NK-92 (cell line): ENCODE measurements around the gene GRK6.

Source experiments
- DNase-seq: peaks from one replicate; lab custom pipeline; 2025; ENCODE audit not compliant: unreplicated experiment; lab: John Stamatoyannopoulos, UW

GRK6 gene

DNA sequence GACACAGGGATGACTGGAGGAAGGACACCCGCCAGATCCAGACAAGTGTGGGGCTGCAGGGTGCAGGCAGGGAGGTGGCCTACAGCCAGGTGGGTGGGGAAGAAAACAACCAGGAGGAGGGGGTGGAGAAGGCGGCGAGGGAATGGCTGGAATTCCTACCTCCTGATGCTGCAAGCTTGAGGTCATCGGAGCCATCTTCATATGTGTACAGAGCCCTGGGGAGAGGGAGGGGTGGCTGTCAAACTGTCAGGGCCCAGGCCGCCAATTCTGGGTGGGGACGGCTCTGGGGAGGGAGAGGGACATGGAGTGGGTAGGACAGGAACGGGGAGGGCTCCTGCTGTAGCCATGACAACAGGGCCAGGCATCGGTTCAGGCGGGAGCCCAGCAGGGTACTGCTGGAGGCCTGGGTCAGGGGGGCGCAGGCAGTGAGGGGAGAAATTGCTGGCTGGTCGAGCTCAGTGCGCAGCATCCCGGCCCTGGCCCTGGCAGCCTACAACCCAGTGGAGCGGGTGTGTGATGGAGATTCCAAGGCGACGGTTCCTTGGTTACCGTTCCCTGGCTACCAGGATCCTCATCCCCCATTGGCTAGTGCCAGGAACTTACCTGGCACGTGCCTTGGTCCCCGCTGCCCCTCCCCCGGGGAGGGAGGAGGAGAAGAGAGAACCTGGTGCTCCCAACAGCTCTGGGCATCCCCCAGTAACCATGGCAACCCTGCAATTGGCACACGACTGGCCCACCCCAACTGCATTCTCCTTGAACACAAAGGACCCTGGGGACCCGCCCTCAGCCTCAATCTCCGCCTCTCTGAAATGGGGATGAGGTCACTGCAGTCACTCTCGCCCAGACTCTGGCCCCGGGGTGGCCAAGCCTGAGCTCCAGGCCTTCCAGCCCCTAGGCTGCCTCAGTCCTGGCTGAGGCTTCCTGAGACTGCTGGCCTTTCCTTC lies 42.5 kb downstream of the GRK6 start:
- DNase-seq = no peak

DNA sequence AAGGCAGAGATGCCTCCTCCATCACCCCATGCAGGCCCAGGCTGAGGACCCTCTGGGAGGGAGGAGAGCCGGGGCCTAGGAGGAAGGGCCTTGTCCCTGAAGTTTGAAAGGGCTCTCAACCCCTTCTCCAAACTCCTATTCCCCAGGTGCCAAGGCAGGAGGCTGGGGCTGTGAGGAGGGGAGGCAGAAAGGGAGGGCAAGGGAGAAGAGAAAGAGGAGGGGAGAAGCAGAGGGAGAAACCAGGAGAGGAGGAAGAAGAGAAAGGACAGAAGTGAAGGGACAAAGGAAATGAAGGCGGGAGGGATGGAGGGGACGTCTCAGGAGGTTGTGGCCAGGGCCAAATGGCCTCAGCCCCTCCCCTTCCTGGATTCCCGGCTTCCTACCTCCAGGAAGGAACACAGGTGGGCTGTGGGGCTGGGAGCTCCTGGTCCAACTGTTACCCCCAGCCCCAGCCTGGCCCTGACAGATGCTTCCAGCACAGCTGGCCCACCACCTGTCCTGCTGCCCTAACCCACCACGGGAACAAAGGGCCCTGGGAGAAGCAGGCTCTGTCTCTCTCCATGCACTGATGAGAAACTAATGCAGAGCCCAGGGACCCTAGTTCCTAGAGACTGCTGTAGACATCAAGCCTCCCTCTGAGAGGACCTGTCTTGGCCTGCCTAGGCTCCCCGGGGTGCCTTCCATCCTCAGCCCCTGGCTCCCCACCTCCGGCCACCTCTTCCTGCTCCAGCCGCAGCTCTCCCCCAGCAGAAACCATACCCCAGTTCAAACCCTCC lies 43.5 kb downstream of the GRK6 start:
- DNase-seq = no peak

DNA sequence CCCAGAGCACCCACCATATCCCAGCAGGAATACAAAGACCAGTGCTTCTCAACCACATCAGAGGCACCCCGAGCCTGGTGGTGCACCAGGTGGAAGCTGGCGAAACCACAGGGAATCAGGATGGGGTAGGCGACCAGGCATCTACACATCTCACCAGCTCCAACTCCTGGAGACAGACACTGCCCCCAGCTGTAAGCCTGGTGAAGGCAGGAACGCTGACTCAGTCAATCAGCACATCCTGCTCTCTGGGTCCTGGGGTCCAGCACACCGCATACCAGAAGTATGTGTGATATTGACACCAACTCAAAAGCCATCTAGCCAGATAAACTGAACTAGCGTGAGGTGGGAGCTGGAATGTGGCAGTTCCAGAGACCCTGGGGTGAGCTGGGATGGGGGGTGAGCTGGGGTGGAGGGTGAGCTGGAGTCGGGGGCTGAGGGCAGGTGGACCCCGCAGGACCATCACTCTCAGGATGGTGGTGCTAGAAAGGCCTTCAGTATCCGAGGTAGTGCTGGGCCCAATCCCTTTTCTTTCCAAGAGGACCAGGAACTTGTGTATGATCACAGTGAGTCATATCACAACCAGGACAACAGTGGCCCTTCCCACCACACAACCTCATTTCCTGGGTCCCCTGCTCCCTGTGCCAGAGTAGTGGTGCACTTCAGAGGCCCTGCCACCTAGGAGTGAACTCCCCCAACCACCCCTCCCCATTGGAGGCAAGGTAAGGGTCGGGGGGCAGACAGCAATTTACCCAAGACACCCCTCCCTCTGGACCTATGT lies 44.5 kb downstream of the GRK6 start:
- no peak for DNase-seq

DNA sequence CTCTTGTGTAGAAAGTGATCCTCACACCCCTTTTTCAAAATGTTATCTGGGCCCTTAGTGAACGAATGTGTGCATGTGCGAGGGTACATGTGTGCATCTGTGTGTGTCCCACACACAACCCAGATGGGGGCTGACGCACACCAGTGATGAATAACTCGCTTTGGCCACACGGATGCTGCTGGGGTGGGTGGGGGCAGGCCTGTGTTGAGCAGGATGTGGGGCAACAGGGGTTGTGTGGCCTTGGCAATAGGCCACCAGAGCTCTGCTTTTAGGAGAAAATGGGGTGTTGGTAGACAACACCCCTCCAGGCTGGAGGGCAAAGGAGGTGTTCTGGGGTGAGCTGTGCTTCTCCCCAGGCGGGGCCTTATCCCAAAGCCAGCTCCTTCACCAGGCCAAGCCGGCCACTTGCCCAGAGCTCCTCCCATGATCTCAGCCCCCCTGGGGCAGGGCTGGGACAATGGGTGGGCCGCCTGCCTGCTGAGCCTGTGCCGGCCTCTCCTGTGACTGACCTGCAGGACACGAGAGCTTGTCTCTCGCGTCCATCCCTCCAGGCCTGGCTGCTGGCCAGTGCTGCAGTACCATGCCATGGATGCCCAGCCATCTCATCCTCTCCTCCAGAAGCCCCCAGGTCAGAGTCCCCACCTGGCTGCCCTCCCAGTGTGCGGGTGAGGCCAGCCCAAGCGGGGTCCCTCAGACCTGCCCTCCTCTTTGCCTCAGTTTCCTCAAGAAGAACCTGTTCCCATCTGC lies 45.3 kb downstream of the GRK6 start:
- no peak for DNase-seq

DNA sequence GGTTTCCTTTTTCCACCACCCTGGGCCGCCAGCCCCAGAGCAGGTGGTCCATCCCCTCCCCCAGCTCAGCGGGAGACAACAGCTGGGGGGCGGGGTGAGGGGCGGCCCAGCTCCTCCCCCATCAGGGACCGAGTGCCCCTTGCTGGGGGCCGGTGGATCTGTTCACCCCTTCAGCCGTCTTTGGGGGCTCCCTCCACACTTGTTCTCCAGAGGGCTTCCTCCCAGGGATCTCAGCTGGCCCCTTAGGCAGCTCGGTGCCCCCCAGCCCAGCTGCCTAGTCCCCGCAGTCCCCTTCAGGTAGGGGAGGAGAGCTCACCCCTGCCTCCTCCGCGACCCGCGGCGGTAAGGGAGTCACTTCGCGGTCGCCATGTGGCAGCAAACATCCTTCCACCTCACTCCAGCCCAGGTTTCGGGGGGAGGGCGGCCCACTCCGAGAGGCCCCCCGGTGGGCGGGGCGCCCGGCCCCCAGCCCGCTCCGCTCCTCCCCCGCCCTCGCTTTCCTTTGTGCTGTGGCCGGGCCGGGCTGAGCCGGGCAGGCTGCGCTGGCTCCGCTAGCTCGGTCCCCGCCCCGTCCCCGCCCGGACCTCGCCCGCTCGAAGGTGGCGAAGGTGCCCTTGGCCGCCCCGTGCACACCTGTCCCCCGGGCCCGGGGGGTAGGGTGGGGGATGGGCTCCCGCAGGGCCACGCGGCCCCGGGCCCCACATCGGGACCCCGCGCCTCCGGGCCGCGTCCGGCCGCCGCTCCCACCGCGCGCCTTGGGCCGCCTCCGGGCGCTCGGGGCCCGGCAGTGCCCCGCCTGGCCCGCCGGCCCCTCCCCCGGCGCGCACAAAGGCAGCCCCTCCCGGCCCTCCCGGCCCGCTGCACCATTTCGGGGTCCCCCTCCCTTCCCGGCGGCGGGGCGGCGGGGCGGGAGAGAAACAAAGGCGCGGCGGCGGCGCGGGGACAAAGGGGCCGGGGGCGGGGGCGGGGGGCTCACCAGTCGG lies 46.3 kb downstream of the GRK6 start:
- DNase-seq = no peak

DNA sequence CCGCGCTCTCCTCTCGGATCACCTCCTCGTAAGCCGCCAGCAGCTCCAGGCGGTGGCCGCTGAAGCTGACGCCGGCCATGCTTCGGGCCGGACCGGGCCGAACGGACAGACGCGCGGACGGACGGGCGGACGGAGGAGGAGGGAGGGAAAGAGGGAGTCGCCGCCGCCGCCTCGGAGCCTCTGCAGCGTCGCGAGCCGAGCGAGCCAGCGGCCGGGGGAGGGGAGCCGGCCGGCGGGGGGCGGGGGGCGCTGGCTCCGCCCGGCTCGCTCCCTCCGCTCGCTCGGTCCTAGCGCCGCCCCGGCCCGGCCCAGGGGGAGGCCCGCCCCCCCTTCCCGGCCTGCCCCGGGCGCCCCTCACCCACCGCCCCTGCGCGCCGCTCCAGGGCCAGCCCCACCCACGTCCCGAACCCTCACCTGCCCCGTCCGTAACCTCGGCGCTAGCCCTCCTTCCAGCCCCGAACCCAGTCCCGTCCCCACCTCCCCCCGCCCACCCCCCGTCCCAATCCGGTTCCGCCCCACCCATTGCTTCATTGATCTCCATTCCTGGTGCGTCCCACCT lies 47.0 kb downstream of the GRK6 start, which contains the start of gene DBN1:
Gene DBN1 (minus strand): TSS at position 192 of the 559 bp plus-strand sequence. CDS start 113 bp downstream, at position 79.
- DNase-seq = no peak

DNA sequence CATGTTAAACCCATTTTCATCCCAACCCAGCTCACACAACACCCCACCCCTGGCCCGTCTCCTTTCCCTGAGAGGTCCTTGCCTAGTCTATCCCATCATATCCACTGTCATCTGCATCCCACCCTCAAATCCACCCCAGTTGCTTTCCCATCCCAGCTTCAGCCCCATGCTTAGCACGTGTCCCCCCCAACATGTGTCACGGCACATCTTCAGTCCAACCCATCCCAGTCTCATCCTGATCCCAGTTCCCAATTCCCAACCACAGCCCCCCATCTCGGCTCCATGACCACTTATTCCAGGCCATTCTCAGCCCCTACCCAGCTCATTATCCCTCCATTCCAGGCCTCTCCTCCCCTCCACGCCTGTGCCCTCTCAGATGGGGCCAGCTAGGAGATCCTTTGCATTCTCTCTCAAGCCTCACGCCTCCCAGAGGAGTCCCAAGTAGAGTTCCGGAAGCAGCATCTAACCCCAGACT lies 47.6 kb downstream of the GRK6 start:
- no peak for DNase-seq

DNA sequence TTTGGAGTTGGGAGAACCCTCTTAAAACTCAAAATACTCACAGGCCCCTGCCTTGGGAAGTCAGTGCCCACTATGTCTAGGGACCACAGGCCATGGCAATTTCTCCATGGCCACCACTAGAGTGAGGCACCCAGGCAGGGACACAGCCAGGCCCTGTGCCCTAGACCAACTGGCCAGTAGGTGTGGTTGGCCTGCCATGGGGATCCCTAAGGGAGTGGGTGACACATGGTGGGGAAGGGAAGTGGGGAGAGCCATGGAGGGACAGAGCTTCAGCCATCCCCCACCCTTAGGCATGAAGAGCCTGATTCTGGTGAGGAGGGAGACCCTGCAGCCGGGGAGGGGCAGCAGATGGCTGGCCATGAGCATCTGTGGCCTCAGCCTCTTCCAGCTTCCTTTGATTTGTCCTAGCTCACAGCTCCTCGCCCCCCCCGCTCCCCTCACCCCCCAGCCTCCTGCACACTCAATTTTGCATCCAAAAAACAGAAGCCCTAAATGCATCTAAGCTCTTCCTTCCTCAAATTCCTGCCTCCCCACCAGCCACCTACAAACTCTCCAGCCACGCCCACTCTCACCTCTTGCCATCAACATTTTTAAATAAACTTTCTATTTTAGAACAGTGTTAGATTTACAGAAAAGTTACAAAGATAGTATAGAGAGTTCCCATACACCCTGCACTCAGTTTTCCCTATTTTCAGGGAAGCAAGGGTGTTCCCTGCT lies 48.5 kb downstream of the GRK6 start:
- DNase-seq = no peak

DNA sequence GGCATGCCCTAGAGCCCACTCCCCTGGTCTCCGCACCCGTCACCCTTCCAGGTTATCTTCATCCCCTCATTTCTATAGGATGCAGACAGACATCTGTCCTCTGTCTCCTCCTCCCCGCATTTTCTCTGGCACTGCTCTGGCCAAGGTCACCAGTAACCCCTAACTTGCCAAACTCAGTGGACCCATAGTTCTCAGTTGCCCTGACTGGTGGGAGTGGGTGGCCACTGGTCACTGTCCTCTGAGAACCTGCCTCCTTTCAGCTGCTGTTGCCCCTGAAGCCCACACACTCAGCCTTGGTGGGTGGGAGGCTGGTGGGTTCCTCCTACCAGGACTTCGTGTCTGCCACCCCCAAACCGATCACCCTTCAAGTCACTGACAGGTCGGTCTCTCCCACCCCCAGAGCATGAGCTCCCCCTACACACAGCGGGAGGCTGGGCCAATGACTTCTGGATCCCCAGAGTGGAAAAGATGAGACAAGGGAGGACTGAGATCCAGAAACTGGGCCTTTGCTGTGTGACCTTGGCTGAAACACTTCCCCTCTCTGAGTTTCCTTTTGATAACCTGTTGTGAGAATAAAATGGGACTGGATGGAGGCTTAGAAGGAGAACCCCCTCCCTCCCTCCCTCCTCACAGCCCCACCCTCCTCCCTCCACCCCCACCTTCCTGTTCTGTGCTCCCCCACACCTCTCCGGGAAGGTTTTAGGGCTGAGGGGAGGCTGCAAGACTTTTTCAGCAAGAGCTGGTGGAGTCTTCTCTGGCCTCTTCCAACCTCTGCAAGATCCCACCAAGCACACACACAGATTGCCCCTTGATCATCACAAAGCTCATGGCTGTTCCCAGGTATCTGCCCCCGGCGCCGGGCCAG lies 49.3 kb downstream of the GRK6 start:
- no peak for DNase-seq

DNA sequence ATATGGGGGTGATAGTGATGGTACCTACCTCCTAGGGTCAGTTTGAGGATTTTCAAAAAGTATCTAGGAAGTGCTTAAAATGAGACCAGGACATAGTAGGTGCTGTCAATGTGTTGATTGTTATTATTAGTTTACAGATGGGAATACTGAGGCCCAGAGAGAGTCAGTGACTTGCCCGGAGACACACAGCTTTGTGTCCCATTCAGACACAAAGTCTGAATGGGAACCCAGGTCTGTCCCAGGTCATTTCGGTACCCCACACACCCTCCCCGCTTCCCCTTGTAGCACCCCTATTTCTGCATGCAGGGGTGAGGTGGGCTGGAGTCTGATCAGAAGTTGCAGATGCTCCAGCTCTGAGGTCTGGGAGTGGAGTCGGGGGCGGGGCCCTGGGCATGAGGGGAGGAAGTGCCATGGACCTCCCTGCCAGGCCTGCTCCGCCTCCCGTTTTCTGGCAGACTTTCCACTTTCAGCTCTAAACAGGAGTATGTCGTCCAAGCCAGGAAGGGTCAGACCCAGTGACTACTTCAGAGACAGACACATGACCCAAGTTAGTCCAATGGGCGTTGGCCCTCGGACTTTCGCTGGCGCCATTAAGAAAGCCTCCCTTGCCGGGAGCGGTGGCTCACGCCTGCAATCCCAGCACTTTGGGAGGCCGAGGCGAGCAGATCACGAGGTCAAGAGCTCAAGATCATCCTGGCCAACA lies 50.2 kb downstream of the GRK6 start:
- no peak for DNase-seq

DNA sequence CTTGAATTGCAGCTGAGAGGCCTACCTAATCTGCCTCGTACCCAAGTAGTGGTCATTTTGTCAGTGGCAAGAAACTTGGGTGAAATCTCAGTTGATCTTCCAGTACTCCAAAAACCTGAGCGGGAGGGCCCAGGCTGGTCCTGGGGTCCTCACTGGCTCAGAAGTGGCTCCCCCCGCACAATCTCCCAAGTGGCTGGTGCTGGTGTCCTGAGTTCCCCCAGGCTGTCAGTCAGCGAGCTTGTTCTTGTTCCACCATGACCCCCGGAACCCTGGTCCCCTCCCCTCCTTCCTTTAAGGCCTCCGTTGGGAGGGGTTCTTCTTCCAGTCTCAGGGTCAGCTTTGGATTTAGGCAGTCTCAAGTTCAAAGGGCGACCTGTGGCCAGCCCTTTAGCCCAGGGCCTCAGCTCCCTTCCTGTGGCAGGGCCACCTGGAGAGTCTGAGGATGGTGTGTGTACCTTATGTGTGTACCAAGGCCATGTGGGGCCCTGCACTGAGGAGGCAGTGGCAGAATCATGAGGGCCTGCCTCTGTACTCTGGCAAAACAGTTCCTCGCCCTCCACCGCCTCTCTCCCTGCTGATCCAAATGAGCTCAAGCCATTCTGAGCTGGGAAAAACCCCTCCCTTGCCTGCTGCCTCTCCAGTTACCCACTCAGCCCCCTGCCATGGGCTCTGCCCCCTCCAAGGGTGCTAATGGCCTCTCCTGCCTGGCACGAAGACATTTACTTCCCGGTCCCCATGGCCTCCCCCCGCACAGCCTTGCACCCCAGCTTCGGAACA lies 51.4 kb downstream of the GRK6 start:
- no peak for DNase-seq

DNA sequence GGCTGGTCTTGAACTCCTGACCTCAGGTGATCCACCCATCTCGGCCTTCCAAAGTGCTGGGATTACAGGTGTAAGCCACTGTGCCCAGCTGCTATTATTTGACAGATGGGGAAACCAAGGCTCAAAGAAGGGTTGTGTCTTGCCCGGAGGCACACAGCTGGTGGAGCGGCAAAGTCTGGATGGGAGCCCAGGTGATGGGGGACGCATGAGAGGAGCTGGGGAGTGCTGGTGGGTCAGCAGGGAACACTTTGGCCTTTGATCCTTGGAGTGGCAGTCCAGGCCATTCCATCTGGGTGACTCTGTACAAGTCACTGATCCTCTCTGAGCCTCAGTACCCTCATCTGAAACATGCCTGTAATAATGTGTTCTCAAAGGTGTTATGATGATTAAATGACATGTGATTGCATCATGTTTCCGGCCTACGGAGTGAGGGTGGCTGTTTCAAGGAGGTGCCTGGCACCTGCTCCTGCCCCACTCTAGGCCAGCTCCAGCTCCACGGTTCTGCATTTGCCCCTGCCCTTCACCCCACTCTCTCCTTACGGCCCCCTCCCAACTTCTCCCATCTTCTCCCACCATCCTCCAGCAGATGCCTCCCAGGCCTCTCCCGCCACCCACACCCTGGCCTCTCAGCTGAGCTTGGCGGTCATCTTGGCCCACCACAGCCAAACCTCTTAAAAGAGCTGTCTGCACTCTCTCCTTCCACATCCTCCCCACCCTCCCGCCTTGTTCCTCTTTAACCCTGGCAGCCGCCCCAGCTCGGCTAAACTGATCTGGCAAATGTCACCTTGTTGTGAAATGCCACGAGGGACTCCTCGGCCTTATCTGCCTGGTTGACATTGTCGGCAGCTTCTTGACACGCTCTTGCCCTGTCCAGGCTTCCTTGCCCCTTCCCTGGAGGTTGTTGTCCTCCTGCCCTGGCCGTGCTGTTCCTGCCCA lies 52.5 kb downstream of the GRK6 start:
- no peak for DNase-seq

DNA sequence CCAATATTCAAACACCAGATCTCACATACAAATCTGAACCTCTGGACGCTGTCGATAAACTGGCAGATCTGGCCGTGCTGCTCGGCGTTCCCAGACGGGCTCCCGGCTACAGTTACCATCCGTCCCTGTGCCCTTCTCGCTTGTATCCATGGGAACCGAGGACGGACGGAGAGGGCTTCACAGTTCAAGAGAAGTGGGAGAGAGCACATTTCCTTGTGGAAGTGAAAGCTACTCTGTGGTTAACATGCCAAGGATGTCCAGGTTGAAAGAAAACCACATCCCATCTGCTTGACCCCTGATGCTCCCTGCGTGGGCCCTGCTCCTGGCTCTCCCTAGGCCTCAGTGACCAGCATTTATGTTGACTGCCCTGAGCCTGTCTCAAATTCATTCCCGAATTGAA lies 53.3 kb downstream of the GRK6 start:
- no peak for DNase-seq

DNA sequence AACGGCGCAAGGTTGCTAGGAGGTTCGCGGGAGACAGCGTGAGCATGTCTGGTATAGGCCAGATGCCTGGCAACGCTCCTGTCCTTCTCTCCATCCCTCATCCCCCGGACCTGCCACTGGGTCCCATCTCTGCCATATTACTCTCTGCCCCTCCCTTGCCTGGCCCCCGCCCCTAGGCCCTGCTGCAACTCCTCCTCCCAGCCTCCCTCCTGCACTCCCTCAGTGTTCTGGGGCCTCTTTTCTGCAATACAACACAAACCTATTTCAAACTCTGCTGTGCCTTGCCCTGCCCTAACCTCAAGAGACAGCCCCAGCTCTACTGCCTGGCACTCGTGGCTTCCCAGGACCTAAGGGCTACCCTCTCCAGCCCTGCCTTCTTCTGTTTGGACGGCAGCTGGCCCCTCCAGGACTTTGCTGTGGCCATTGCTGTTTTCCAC lies 55.9 kb downstream of the GRK6 start:
- no peak for DNase-seq

DNA sequence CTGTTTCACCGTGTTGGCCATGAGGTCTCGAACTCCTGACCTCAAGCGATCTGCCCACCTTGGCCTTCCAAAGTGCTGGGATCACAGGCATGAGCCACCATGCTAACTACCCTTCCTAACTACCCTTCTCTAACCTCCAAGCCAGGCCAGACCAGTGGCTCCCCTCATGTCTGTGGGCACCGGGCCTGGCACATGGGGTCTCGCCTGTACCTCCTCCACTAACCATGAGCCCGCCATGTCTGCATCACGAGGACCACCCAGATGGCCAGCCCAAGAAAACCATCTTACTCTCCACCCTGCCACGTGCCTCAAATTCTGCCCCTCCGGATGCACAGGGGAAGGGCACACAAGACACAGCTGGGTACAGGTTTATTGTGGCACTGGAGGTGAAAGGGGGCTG lies 56.6 kb downstream of the GRK6 start:
- no peak for DNase-seq
